Activated CD8-positive, alpha-beta memory T cell treated with anti-CD3 and anti-CD28 coated beads, Interleukin-2, amount 50 U/mL, for 48 hours (primary cell): ENCODE results near the gene EFCAB3.
"Not testable (repeated sequence)": the region's sequence is repeated elsewhere in the genome, so short reads cannot be mapped to it uniquely, and the experiment has no call there.

Source experiments
- DNase-seq: peaks from one replicate; pipeline ENCODE4 v3.0.0-alpha.2; 2020

The EFCAB3 gene

GRCh38 chr17:62465271-62465670, 84.9 kb downstream of the EFCAB3 start:
- not testable (repeated sequence) for DNase-seq
